Caco-2 (cell line): Measurements from ENCODE around the gene C5AR1. TPM values are rescaled to one million over a fixed set of nuclear protein-coding genes. Genes with fewer than 3 reads are reported as not detected.

Source experiments
- BruUV-seq: library from RNA; stranded (reverse); fragments of 400-500 nt; replicated peaks from 2 replicates; lab custom pipeline; 2021; lab: Mats Ljungman, UMichigan
- CTCF ChIA-PET: fragments of 300-600 bp; sonication (Branson Sonifier 250); formaldehyde crosslinking; loops from one replicate; lab custom pipeline; 2022; ENCODE audit warnings: antibody characterized with exemption; lab: Charles Lee
- POLR2A ChIA-PET: fragments of 300-600 bp; sonication (Branson Sonifier 250); formaldehyde crosslinking; loops from one replicate; lab custom pipeline; 2022; ENCODE audit warnings: antibody characterized with exemption; lab: Charles Lee
- DNase-seq, 2 experiments: peaks; one replicate each; pipeline versions ENCODE4 v3.0.0 to v3.0.0-alpha.2; 2020 to 2022
- H3K27me3 ChIP-seq: replicated peaks from 2 replicates; pipeline ENCODE4 v1.6.0; 2011; ENCODE audit warnings: low read length; ENCODE audit not compliant: control insufficient read depth, insufficient read depth
- H3K36me3 ChIP-seq: 2 replicates; pipeline ENCODE4 v1.5.1; 2011; ENCODE audit warnings: low read length; ENCODE audit not compliant: control insufficient read depth, insufficient read depth
- H3K4me1 ChIP-seq: fragments of 250-450 bp; sonication (Bioruptor Pico); 2 replicates; pipeline ENCODE4 v1.5.1; 2020; ENCODE audit warnings: mild to moderate bottlenecking
- H3K4me3 ChIP-seq: 2 replicates; pipeline ENCODE4 v1.5.1; 2011; ENCODE audit warnings: low read depth, mild to moderate bottlenecking, control low read depth, low read length
- H3K9me3 ChIP-seq: fragments of 250-450 bp; sonication (Bioruptor Pico); 2 replicates; pipeline ENCODE4 v1.5.1; 2020; ENCODE audit warnings: mild to moderate bottlenecking, moderate library complexity
- H3K27ac Mint-ChIP-seq: one replicate; pipeline ENCODE4 v1.8.0; 2022; ENCODE audit warnings: mixed read lengths; ENCODE audit not compliant: unreplicated experiment
- H3K27me3 Mint-ChIP-seq: one replicate; pipeline ENCODE4 v1.8.0; 2022; ENCODE audit warnings: mixed read lengths; ENCODE audit not compliant: insufficient read depth, unreplicated experiment
- H3K36me3 Mint-ChIP-seq: one replicate; pipeline ENCODE4 v1.8.0; 2022; ENCODE audit warnings: mild to moderate bottlenecking, mixed read lengths; ENCODE audit not compliant: insufficient read depth, unreplicated experiment
- H3K4me1 Mint-ChIP-seq: one replicate; pipeline ENCODE4 v1.8.0; 2022; ENCODE audit warnings: low read depth, mixed read lengths; ENCODE audit not compliant: unreplicated experiment
- H3K4me3 Mint-ChIP-seq: one replicate; pipeline ENCODE4 v1.8.0; 2022; ENCODE audit warnings: mild to moderate bottlenecking, moderate library complexity, mixed read lengths; ENCODE audit not compliant: unreplicated experiment
- H3K9me3 Mint-ChIP-seq: one replicate; pipeline ENCODE4 v1.8.0; 2022; ENCODE audit warnings: mixed read lengths; ENCODE audit not compliant: unreplicated experiment
- intact Hi-C: fragments of 100-400 bp; cut with micrococcal nuclease; formaldehyde crosslinking; loops from one replicate; pipeline ENCODE4 v1.10.0; 2022; ENCODE audit not compliant: unreplicated experiment
- total RNA-seq: library from RNA; stranded (reverse); gene quantifications from 2 replicates; pipeline ENCODE4 v1.2.3, GENCODE V29; 2022
- TF ChIP-seq, protein P1 (sequence below), 2 experiments: fragments of 200-600 bp in 1 of 2; IDR thresholded peaks; 1 replicate in 1 of 2; 2 replicates in 1 of 2; pipeline versions ENCODE4 v1.5.1 to v1.8.0; 2011 to 2022; ENCODE audit warnings: antibody characterized with exemption in 1 of 2, control low read depth in 1 of 2, inconsistent platforms in 1 of 2, low read depth in 1 of 2, low read length in 1 of 2, mild to moderate bottlenecking in 1 of 2, moderate library complexity in 1 of 2; ENCODE audit not compliant: insufficient read depth in 1 of 2, severe bottlenecking in 1 of 2, unreplicated experiment in 1 of 2

Gene C5AR1
- total RNA-seq, 1 experiment from 2014 or later: 0.48 TPM

DNA sequence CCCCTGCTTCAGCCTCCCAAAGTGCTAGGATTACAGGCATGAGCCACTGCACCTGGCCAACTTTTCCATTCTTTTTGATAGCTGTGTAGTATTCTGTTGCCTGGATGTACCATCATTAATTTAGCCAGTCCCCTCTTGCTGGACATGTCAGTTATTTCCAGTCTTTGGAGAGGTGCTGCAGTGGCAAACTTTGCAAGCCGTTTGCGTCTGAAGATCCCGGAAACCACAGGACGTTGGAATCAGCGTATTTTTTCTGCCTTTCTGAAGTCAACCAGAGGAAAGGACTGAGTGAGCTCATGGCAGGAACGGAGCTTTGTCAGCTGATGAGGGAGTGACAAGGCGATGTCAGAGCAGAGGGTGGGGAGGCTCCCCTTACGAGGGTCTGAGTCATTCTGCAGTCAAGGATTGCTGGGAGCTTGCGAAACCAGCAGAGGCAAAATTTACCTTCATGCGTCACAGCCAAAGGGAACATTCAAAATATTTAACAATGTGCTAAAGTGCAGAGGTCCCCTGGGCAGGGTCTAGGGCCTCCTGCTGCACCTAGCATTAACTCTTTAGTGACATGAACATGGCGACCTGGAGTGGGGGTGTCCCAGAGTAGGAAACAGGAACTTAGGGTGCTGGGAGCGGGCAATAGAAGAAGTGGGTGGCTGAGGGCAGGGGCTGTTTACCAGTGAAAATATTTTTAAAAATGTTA lies 5.6 kb downstream of the C5AR1 start:
- TF ChIP-seq, protein P1, sequence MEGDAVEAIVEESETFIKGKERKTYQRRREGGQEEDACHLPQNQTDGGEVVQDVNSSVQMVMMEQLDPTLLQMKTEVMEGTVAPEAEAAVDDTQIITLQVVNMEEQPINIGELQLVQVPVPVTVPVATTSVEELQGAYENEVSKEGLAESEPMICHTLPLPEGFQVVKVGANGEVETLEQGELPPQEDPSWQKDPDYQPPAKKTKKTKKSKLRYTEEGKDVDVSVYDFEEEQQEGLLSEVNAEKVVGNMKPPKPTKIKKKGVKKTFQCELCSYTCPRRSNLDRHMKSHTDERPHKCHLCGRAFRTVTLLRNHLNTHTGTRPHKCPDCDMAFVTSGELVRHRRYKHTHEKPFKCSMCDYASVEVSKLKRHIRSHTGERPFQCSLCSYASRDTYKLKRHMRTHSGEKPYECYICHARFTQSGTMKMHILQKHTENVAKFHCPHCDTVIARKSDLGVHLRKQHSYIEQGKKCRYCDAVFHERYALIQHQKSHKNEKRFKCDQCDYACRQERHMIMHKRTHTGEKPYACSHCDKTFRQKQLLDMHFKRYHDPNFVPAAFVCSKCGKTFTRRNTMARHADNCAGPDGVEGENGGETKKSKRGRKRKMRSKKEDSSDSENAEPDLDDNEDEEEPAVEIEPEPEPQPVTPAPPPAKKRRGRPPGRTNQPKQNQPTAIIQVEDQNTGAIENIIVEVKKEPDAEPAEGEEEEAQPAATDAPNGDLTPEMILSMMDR (IDR thresholded peaks at IDR 0.05; ENCODE audit: insufficient read depth in 1 of 2, low read depth in 1 of 2, low read length in 1 of 2, severe bottlenecking in 1 of 2, unreplicated experiment in 1 of 2): no peak
- Histone ChIP-seq H3K4me1 (peaks cover 10% of the 10 kb centered on the region; the same call in 1 of the 2 replicates), H3K9me3 (0 out of 2 replicates have a peak, but pooled peaks cover 5% of the 10 kb centered on the region), H3K36me3 (no peaks in the 10 kb centered on the region), H3K4me3 (no peak overlapping the region), H3K27me3 (no peaks in the 10 kb centered on the region)
- Mint-ChIP-seq H3K4me1 (peaks cover 23% of the 10 kb centered on the region), H3K36me3 (no peaks in the 10 kb centered on the region), H3K4me3 (peak overlapping the region; percentile 54), H3K27me3 (no peaks in the 10 kb centered on the region), H3K27ac (peak overlapping the region; percentile 92), H3K9me3 (peaks cover under 1% of the 10 kb centered on the region)
- POLR2A ChIA-PET: interaction anchor here (0.5 to 1.1 kb wide), 3 partner anchors 30 to 41 kb away, joined by 4 to 9 read pairs (median 6); partner anchors contain the start of gene INAFM1
- BruUV-seq: no TSS peak
- peak; percentile 91 for DNase-seq
- intact Hi-C loops: loop anchor here (1.0 kb wide), 2 partner anchors 10 to 34 kb away; partner anchors contain the start of gene DHX34
- CTCF ChIA-PET: interaction anchor here (1.1 to 1.6 kb wide), 3 partner anchors 16 to 75 kb away, joined by 4 to 30 read pairs (median 4); partner anchors contain the start of gene DHX34

DNA sequence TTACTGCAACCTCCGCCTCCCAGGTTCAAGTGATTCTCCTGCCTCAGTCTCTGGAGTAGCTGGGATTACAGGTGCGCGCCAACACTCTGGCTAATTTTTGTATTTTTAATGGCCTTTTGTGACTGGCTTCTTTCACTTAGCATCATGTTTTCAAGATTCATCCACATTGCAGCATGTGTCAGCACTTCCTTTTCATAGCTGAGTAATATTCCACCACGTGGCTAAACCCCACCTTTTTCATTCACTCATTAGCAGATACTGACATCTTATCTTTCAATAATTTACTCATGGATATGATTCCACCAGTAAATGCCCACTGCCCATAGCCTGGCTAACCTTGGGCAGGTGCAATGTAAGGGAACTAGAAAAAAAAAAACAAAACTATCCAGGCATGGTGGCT lies 6.9 kb downstream of the C5AR1 start:
- Histone ChIP-seq H3K27me3 (no peaks in the 10 kb centered on the region), H3K4me3 (no peak overlapping the region), H3K9me3 (peaks cover 8% of the 10 kb centered on the region; the same call in 1 of the 2 replicates), H3K36me3 (no peaks in the 10 kb centered on the region), H3K4me1 (peaks cover 10% of the 10 kb centered on the region; the same call in 1 of the 2 replicates)
- TF ChIP-seq, protein P1 (IDR thresholded peaks at IDR 0.05; ENCODE audit: insufficient read depth in 1 of 2, low read depth in 1 of 2, low read length in 1 of 2, severe bottlenecking in 1 of 2, unreplicated experiment in 1 of 2): no peak
- POLR2A ChIA-PET: no interaction called here
- intact Hi-C loops: no loop called here
- peaks cover 3% of the 10 kb centered on the region for H3K27me3 Mint-ChIP-seq
- DNase-seq: no peak
- H3K36me3 Mint-ChIP-seq: no peaks in the 10 kb centered on the region
- CTCF ChIA-PET: interaction anchor here (2.4 kb wide), 1 partner anchor 32 kb away, joined by 10 read pairs; the partner anchor contains the start of gene DHX34
- BruUV-seq: no TSS peak
- peaks cover 9% of the 10 kb centered on the region for H3K9me3 Mint-ChIP-seq
- H3K27ac Mint-ChIP-seq: peak overlapping the region; percentile 92
- peaks cover 23% of the 10 kb centered on the region for H3K4me1 Mint-ChIP-seq
- H3K4me3 Mint-ChIP-seq: no peak overlapping the region

DNA sequence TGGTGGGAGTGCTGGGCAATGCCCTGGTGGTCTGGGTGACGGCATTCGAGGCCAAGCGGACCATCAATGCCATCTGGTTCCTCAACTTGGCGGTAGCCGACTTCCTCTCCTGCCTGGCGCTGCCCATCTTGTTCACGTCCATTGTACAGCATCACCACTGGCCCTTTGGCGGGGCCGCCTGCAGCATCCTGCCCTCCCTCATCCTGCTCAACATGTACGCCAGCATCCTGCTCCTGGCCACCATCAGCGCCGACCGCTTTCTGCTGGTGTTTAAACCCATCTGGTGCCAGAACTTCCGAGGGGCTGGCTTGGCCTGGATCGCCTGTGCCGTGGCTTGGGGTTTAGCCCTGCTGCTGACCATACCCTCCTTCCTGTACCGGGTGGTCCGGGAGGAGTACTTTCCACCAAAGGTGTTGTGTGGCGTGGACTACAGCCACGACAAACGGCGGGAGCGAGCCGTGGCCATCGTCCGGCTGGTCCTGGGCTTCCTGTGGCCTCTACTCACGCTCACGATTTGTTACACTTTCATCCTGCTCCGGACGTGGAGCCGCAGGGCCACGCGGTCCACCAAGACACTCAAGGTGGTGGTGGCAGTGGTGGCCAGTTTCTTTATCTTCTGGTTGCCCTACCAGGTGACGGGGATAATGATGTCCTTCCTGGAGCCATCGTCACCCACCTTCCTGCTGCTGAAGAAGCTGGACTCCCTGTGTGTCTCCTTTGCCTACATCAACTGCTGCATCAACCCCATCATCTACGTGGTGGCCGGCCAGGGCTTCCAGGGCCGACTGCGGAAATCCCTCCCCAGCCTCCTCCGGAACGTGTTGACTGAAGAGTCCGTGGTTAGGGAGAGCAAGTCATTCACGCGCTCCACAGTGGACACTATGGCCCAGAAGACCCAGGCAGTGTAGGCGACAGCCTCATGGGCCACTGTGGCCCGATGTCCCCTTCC lies 10.5 kb downstream of the C5AR1 start:
- BruUV-seq: no TSS peak
- Mint-ChIP-seq H3K4me1 (peaks cover 14% of the 10 kb centered on the region), H3K9me3 (peaks cover 9% of the 10 kb centered on the region), H3K27me3 (peaks cover 3% of the 10 kb centered on the region), H3K4me3 (no peak overlapping the region), H3K27ac (no peak overlapping the region), H3K36me3 (no peaks in the 10 kb centered on the region)
- Histone ChIP-seq H3K27me3 (no peaks in the 10 kb centered on the region), H3K4me1 (peaks cover 5% of the 10 kb centered on the region; the same call in 1 of the 2 replicates), H3K9me3 (peaks cover 5% of the 10 kb centered on the region; the same call in 1 of the 2 replicates), H3K36me3 (no peaks in the 10 kb centered on the region), H3K4me3 (no peak overlapping the region)
- POLR2A ChIA-PET: no interaction called here
- TF ChIP-seq, protein P1 (IDR thresholded peaks at IDR 0.05; ENCODE audit: insufficient read depth in 1 of 2, low read depth in 1 of 2, low read length in 1 of 2, severe bottlenecking in 1 of 2, unreplicated experiment in 1 of 2): no peak
- intact Hi-C loops: no loop called here
- CTCF ChIA-PET: no interaction called here
- no peak for DNase-seq
